ENCODE data around the gene MAML3. TPM values are rescaled to one million over a fixed set of nuclear protein-coding genes. Genes with fewer than 3 reads are reported as not detected.

Gene MAML3
- total and polyA plus RNA-seq, 10 donors, result 0.63 to 18.4 (median 12.7) TPM

DNA sequence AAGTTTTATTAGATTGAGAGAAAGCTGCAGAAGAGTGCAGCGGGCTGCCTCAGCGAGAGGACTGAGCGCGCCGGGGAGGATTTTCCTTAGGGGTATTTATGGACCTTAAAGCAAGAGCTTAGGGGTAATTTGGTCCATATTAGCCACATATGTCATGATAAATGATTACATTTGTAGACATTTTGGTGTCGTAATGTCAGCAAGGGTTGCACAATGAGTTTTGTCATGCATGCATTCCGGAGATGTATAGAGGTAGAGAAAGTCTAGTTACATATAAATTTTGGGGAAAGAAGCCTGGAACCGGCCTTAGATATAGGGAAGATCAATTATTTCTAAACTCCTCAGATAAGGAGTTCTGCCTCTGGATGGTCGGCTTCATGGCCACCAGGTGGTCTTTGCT is 478.3 kb downstream of the MAML3 start:
- 77 to 92% (median 85%) methylated on average over 9 of the region's 9 CpGs for WGBS, 5 donors
- intact Hi-C loops (cut with DNase I; ENCODE audit: low total_unique reads), result no loop called here
- Histone ChIP-seq H3K4me1 (peaks cover 0 to 32% (median 12%) of the 10 kb centered on the region in 6 donors), H3K27me3 (replicated peaks in 1 of 7) (no peaks in the 10 kb centered on the region), H3K36me3 (peaks cover 0 to 50% (median 7%) of the 10 kb centered on the region in 6 donors), H3K4me3 (no peak overlapping the region), H3K9me3 (no peaks in the 10 kb centered on the region), H3K27ac (peak overlapping the region in 4 of 8 donors; percentile 7 to 70 (median 58))
- no peak for TF ChIP-seq CTCF (IDR thresholded peaks at IDR 0.05 in 8 of 11, conservative IDR thresholded peaks at IDR 0.05 in 3 of 11)
- no peak for TF ChIP-seq POLR2A (IDR thresholded peaks at IDR 0.05)
- TF ChIP-seq POLR2AphosphoS5 (IDR thresholded peaks at IDR 0.05), result no peak
- DNase-seq, result no peak

GRCh38 chr4:139674875-139675550 is 479.0 kb downstream of the MAML3 start:
- H3K9me3 ChIP-seq, result no peaks in the 10 kb centered on the region
- peaks cover 0 to 44% (median 7%) of the 10 kb centered on the region in 6 donors for H3K36me3 ChIP-seq
- peak overlapping the region in 5 of 8 donors; percentile 43 to 70 (median 58) for H3K27ac ChIP-seq
- H3K4me3 ChIP-seq, result no peak overlapping the region
- H3K4me1 ChIP-seq, result peaks cover 0 to 32% (median 13%) of the 10 kb centered on the region in 6 donors
- no peak for DNase-seq
- intact Hi-C loops (cut with DNase I; ENCODE audit: low total_unique reads), result no loop called here
- WGBS, 5 donors, result 52 to 72% (median 69%) methylated on average over 10 of the region's 10 CpGs
- TF ChIP-seq POLR2A (IDR thresholded peaks at IDR 0.05), result no peak
- no peak for TF ChIP-seq POLR2AphosphoS5 (IDR thresholded peaks at IDR 0.05)
- TF ChIP-seq CTCF (IDR thresholded peaks at IDR 0.05 in 8 of 11, conservative IDR thresholded peaks at IDR 0.05 in 3 of 11), result no peak
- H3K27me3 ChIP-seq (replicated peaks in 1 of 7), result no peaks in the 10 kb centered on the region

- Histone ChIP-seq H3K4me1 (peaks cover 0 to 48% (median 20%) of the 10 kb centered on the region in 6 donors), H3K27me3 (replicated peaks in 1 of 7) (no peaks in the 10 kb centered on the region), H3K9me3 (no peaks in the 10 kb centered on the region), H3K36me3 (peaks cover 0 to 23% (median 0%) of the 10 kb centered on the region in 6 donors), H3K4me3 (no peak overlapping the region), H3K27ac (no peak overlapping the region)
- no peak for DNase-seq
- intact Hi-C loops (cut with DNase I; ENCODE audit: low total_unique reads), result no loop called here
- 84 to 97% (median 94%) methylated on average over 4 of the region's 4 CpGs for WGBS, 5 donors
- no peak for TF ChIP-seq CTCF (IDR thresholded peaks at IDR 0.05 in 8 of 11, conservative IDR thresholded peaks at IDR 0.05 in 3 of 11)
- no peak for TF ChIP-seq POLR2A (IDR thresholded peaks at IDR 0.05)
- no peak for TF ChIP-seq POLR2AphosphoS5 (IDR thresholded peaks at IDR 0.05)
Observed at GRCh38 chr4:139672732-139673131, 481.3 kb downstream of the MAML3 start.

DNA sequence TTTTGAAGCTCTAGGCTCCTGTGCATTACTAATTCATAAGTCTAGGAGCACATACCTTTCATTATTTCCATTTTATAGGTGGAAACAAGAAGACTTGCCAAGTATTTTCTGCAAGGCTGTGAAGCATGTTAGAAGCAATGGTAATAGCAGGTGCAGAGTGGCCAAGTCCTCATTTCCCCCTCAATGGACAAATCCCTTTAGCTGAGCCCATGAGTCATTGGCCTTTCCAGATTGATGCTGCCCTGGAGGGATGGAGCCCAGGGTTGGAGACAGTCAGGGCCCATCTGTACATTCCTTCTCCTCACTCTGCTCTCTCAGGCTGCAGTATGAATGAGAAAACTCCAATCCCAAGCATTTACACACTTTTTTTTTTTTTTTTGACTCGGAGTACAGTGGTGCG is 481.8 kb downstream of the MAML3 start:
- DNase-seq, result no peak
- TF ChIP-seq CTCF (IDR thresholded peaks at IDR 0.05 in 8 of 11, conservative IDR thresholded peaks at IDR 0.05 in 3 of 11) (no peak), POLR2A (IDR thresholded peaks at IDR 0.05) (no peak), POLR2AphosphoS5 (IDR thresholded peaks at IDR 0.05) (no peak)
- H3K27me3 ChIP-seq (replicated peaks in 1 of 7), result no peaks in the 10 kb centered on the region
- H3K9me3 ChIP-seq, result no peaks in the 10 kb centered on the region
- whole genome bisulfite sequencing, 5 donors, result 93 to 100% (median 94%) methylated on average over 1 to 2 of the region's 2 CpGs
- intact Hi-C loops (cut with DNase I; ENCODE audit: low total_unique reads), result no loop called here
- H3K4me1 ChIP-seq, result peaks cover 0 to 53% (median 20%) of the 10 kb centered on the region in 6 donors
- no peak overlapping the region for H3K27ac ChIP-seq
- H3K36me3 ChIP-seq, result peaks cover 0 to 23% (median 0%) of the 10 kb centered on the region in 6 donors
- no peak overlapping the region for H3K4me3 ChIP-seq

All from spleen (tissue), 11 donors.